NCI-H2227 treated with DMSO at 0.1 percent for 48 hours (cell line): ENCODE measurements around the gene GAS7.
"Not testable (repeated sequence)": the region's sequence is repeated elsewhere in the genome, so short reads cannot be mapped to it uniquely, and the experiment has no call there.

Experiments used
- DNase-seq: peaks from one replicate; lab custom pipeline; 2025; lab: John Stamatoyannopoulos, UW

GAS7 gene

DNA sequence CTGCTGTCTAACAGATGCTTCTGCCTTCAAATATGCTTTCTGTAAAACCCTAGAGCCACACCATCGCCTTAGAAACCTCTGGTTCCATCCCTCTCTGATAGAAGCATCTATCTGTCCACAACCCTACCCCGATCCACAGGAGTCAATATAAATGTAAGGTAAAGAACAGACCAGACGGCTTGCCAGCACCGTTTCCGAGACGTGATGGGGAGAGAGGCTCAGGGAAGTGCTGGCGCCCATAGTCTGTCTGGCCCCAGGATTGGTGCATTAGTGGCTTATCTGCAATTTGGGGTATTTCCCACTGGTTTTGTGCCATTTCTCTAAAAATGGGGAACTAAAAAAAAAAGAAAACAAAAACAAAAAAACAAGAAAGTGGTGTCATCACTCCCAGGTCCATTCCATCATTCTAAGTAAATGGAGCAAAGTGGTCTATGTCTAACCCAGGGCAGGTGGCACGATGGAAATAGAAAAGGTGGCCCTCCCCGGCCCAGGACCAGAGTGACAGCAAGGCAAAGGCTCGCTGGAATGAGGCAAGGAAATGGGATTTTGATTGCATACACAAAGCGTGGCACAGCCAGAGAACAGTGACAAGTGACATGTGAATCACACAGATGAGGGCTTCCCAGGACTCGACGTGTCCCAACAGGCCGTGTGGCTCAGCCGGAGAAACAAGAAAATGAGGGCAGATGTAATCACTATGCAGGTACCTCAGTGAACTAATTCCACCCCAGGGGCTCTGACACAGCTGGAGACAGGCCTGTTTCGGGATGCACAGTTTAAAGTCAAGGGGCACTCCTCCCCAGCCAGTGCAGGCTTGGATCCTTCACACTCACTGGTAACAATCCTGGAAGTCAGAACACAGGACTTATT is 125.6 kb downstream of the GAS7 start:
- DNase-seq: no peak

DNA sequence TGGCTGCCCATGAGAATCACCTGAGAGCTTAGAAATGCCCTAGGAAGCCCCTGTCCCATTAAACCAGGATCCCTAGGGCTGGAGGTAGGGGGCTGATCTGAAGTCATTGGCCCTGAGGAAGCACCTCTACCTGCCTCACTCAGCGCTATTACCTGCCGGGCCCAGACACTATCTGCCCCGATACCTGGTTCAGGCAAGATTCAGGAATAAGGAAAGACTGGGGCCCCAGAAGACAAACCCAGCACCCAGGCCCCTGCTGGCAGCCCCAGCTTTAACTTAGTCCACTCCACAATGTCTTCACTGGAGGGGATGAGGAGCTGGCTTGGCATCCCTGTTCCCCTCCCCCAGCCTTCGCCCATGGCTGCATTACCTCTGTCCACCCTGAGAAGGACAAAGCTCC is 126.3 kb downstream of the GAS7 start:
- DNase-seq: no peak

DNA sequence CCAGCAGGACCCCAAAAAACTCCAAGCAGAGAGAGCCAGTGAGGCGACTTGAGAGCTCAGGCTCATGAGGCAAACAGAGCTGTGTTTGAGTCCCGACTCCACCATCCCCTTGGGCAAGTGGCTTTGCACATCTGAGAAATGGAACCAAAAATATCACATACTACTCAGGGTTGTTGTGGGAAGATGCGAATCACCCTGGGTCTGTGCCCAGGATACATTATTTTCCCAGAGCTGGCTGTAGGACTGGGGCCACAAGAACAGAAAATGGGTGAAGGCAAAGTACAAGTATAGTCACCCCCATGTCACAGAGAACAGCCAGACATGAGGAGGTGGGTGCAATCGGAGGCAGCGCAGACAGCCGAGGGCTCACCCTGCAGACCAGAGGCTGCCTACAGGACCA is 127.3 kb downstream of the GAS7 start:
- DNase-seq: no peak

DNA sequence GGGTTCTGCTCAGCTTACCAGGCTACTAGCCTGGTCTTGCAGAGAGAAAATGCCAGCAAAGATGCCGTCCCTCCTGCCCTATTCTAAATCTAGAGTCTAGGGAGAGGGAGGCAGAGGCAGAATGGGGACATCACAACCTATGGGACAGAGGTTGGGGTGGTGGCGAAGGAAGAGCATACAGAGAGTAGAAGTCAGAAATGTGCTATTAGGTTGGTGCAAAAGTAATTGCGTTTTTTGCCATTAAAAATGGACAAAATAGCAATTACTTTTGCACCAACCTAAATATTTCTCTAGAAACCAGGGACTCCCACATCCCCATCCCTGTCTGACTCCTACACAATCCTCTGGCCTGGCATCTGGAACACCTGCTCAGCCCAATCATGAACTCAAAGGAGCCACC is 127.7 kb downstream of the GAS7 start:
- no peak for DNase-seq

DNA sequence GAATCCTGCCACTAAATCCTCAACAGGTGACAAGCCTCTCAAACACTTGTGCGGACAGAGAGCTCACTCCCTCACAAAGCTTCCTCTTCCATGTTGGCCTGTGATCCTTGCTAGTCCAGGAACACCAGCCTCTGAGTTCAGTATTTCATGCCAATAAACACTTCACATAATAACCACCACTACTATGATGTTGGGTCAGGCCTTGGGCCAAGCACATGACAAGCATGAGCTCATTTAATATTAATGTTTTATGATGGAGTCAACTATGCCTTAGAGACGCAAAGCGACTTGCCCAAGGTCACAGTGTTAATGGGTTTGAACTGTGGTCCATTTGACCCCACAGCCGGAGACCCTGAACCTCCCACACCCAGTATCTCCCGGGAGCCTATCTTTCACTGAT is 129.1 kb downstream of the GAS7 start:
- DNase-seq: no peak

DNA sequence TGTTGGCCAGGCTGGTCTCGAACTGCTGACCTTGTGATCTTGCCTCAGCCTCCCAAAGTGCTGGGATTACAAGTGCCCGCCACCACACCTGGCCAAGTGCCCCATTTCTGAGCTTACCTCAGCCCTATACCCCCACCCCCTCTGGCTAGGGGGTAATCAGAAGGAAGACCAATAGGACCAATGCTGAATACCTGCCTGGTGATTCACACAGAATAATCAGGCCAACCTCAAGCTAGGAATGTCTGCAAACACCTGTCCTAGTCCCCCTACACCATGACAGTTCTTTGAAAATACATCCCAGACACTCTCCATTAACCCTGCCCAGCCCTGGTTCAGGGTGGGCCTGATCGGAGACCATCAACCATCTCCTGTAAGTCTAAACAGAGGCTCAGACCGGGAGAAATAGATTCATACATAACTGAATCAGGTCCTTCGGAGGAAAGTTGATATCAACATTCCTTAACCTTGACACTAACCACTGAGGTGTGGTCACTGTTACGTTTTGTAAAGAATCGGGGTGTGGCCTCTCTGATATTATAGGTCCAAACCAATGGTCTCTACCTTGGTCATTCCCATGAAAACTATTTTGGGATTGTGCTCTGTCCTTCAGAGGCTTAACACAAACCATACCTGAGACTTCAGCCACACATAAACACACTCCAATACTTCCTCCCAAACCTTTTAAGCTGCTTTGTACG is 130.8 kb downstream of the GAS7 start:
- DNase-seq: no peak

DNA sequence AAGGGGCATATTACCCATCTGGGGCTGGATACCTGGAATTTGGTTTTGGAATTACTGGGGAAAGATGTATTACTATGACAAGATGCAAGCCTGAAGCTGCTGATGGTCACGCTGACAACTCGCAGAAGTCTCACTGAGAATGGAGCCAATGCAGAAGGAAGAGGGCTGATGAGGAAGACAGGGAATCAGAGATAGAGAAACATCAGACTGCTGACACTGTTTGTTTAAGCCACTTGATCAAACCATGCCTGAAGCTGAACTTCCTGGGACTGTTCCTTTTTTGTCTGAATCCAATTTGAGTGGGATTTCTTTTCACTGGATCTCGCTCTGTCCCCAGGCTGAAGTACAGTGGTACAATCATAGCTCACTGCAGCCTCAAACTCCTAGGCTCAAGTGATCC is 133.9 kb downstream of the GAS7 start:
- DNase-seq: no peak

DNA sequence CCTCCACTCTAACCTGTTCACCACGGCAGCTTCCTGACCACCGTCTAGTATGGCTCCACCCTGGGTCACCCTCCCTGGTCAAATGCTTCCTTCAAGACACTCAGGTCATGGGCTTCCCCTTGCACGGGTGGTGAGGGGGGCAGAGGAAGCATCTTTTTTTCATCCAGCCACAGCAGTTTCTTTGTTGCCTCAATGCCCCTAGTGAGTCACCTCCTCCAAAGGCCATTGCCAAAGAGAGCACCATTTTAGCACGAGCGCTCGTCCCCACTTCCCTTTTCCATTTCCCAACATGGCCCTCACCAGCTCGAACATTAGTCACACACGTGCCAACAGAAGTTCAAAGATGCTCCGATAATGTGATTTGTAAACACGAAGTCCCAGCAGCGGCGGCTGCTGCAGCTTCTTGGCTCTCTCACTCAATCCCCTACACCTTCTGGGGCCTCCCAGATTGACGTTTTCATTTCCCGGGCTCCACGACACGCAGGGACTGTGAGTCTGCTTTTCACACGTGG is 134.6 kb downstream of the GAS7 start:
- no peak for DNase-seq

DNA sequence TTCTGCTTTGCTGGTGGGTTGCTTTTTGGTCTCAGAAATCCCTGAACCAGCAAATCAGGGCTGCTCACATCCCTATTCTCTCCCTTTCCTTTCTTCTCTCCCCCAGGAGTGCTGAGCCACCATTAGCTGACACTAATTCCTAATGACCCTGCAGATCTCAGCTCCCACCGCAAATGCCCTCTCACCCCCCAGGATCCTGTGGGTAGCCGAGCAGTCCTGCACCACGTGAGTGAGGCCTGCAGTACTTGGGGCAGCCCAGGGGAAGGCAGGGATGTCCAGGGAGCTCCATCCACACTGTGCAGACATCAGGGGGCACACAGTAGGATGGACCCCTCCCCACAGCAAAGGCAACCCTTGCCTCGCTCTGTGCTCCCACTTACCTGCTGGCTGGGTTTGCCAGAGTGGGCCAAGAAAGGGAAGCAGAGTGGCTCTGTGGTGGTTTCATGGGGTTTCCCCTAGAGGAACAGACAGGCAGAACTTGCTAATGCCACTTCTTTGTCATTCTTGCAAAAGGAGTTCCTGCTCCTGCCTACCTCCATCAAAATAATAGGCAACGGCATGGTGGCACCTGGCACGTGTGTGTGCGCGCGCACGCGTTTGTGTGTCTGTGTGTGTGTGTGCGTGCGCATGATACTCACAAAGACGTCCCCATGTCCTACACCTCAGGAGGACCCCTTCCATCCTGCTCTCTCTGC is 135.6 kb downstream of the GAS7 start:
- no peak for DNase-seq

DNA sequence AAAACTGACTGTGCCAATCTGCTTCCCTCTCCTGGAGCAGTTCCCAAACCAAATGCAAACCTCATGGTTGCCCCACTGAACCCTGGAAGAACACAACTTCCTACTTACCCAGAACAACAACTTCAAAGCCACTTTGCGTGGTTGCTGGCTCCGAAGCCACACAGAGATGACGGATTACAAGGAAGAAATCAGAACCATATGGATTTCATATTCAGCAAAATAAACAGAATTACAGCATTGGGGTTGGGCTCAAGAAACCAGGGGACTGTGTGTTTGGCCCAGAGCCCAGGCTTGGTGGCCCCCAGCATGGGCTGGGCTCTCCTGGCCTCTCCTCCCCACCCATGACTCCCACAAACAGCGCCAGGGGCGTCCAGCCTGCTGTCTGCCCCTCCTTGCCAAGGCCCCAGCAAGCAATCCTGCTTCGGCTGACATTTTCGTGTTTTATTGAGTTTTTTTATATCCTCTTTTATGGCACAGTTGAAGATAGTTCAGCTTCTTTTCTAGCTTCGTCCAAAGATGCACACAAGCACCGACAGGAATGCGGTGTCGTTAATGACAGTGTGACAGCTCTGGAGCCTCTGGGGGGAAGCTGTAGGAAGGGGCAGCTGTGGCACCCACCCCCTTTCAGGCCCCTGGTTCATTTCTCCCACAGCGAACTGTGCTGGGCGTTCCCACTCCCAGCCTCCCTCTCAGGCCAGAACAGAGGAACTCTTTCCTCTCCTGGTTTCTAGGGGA is 137.1 kb downstream of the GAS7 start:
- no peak for DNase-seq

DNA sequence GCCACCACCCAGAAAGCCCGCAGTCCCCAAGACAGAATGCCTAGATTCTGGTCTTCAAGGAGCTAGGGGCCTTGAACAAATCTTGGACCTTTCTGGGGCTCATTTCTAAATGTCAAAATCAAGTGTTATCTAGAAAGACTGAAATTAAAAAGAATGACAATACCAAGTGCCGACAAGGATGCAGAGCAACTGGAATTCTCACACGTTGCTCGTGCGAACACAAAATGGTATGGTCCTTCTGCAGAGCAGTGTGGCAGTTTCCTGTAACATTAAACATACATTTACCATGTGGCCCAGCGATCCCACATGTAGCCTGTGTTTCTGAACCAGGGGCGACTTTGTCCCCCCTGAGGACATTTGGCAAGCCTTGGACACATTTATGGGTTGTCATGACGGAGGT is 137.9 kb downstream of the GAS7 start:
- no peak for DNase-seq

DNA sequence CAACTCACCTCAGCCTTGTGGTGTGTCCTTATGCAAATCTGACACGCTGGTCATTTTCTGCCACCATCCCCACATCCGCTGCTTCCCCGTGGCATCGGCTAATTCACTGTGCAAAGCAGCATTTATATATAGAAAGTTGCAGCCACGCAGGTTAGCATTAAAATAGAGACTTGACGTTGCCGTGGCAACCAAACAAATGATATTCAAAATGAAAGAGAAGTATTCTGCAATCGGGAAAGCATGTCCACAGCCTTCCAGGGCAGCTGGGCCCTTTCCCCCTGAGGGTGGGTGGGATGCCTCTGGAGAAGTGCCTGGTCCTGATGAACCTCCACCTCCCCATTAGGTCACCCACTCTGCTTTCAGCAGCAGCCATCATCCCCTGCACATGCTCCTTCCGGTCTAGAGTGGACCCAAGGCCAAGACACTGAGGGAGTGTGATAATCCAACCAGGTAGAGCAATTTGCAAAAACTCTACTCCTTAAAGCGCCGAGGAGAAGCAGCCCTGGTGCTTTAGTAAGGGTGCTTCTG is 138.7 kb downstream of the GAS7 start:
- DNase-seq: no peak

DNA sequence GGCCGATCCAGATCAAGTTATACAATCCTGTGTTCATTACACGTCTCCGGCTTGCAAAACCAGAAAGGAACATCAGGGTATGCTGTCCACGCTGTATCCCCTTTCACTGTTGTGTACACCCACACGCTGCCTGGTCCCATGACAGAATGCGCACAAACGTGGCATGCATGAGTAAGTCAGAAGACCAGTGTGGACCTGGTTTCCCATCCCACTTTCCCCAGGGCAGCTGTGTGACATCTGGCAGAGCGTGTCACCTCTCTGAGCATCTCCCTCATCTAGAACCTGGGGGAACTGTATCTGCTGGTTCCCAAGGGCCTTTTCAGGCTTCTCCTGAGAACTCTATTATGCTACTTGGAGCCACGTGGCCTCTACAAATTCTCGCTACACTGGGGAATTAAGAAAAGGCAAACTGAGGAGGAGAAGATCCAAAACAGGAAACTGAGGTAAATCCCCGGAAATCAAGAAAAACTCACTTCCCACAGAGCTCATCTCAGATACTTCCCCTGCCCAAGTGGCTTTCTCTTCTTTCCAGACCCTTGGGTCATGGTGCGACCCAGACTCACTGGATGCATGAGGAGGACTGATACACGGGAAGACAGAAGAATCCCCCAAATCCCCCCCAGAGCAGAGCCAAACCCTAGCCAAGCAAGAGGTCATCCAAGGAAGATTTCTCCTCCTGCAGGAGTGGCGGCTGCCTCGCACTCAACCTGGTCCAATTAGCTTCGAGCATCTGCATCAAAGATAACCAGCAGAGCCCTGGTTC is 139.3 kb downstream of the GAS7 start:
- no peak for DNase-seq

DNA sequence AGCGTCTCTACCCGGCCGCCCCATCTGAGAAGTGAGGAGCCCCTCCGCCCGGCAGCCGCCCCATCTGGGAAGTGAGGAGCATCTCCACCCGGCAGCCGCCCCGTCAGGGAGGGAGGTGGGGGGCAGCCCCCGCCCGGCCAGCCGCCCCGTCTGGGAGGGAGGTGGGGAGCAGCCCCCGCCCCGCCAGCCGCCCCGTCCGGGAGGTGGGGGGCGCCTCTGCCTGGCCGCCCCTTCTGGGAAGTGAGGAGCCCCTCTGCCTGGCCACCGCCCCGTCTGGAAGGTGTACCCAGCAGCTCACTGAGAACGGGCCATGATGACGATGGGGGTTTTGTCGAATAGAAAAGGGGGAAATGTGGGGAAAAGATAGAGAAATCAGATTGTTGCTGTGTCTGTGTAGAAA is 140.9 kb downstream of the GAS7 start:
- DNase-seq: not testable (repeated sequence)

DNA sequence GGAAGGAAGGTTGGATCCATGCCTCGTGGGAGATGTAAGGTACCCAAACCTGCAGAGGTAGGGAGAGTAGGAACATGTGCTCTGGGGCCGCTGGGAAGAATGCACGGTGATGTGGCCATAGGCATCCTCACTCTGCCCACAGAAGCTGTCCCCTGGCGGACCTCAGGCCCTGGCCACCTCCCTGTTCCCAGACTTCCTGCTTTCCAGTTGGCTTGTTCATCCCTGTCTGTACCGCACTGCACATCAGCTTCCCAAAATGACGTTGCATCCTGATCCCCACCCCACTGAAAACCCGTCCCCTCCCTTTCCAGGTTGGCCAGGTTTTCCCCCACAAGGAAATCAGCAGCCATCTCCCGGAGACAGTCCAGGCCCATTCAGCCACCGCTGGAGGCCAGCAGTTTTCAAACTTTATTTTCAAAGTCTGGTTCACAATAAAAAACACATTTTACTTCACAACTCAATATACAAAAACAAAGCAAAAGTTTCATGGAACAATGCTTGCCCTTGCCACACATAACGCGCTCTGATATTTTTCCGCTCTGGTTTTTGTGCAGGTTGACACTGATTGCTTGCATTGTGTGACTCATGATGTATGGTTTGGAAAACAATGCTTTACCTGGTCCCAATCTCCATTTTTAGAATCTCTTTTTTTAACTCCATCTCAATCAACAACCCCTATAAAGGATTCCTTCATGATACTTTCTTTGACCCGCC is 143.0 kb downstream of the GAS7 start:
- DNase-seq: no peak

DNA sequence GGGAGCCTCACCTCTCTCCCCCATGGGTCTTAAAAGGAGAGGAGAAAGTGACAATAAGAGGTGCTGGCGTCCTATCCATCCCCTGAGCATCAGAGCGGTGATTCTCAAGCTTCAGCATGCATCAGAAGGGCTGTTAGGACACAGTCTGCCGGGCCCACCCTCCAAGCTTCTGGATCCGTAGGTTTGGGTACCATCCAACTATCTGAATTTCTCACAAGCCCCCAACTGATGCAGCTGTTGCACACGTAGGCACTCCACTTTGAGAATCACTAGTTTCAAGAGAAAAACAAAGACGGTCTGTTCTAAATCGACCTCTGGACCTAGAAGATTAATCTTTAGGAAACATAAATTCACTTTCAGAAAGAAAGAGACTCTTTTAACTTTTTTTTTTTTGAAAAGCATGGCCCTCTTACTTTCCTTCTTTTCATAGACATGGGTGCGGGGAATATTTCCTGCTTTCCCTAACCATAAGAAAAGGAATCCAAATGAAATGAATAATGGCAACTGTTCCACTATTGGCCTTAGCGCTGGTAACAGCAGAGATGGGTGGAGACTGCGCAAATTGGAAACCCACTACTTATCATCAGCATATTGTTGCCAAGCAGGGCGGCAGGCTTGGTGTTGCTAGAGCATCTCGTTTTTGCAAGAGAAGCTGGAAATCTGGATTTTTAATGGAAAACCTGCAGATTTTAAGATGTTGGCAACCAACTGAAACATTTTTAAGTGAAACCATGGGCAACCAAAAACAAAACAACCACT is 144.4 kb downstream of the GAS7 start:
- no peak for DNase-seq

DNA sequence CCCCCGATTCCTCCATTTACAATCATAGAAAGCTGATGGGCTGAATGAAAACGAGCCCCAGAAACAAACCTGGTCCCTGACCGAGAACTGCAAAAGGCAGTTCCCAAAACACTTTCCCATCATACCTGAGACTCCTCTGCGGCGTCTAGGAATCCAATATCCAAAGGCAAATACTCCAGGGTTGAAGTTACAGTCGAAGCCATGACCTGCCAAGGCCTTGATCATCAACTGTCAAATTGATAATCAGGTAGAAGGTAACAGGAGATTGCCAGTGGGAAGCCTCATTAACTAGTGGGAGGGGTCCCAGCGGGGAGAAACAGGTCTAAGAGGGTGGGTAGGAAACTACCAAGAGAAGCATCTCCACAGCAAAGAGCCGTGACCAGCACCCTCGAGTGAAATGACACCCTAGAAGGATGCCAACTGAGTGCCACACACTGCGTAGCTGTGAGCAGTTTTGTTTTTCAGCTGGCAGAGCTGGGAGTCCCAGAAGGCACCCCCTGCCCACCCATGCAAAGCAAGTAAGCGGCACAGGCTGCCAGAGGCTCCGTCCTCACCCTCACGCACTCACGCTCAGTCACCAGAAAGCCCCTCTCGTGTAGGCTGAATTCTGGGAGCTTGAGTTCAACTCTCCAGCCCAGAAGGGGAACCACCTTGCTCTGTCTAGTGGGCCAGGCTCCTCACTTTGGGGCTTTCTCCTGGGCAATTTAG is 146.1 kb downstream of the GAS7 start:
- DNase-seq: no peak

DNA sequence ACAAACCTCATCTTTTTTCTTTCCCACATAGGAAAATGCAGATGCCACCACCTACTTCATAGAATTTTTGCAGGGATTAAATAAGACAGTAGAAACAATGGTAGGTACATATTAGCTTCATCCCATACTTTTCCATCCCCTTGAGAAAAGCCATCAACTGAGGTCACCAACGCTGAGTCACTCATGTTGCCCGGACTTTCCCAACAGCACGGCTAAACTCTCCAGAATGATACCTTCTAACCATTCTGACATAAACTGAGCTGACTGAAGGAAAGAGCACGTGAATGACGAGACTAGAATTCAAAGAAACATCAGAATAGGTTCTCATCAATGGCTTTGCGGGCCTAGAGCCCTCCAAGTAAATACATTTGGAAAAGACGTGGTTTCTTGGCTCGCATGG is 147.3 kb downstream of the GAS7 start:
- DNase-seq: no peak

DNA sequence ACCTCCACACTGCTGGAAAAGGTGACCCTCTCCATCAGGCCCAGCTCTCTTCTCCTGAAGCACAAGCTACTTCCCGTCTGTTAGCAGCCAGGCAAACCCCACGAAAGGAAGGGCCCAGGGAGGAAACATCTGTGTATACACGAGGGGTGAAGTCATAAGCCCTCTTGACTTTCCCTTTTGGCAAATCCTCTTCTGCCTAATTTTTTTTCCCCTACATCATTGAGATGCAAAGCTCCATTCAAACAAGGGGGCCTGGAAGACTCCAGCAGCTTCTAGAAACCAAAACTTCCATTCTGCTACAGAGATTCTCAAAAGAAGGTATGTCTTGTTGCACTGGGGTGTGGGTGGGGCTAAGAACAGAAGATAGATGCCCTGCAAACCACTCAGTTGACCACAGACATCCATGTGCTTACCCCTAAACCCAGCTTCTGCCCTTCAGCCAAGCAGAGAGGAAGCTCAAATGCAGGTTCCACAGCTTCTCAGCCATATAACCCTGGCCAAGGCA is 147.8 kb downstream of the GAS7 start:
- no peak for DNase-seq
